Choroid plexus epithelial cell (primary cell): ENCODE measurements around the gene INTS15.
"Not testable (repeated sequence)": the region's sequence is repeated elsewhere in the genome, so short reads cannot be mapped to it uniquely, and the experiment has no call there.

Experiments
- DNase-seq: peaks from one replicate; pipeline ENCODE4 v3.0.0-alpha.2; 2010; ENCODE audit warnings: low read depth
- H3K4me3 ChIP-seq: 2 replicates; pipeline ENCODE4 v1.5.1; 2011; ENCODE audit warnings: low read depth, mild to moderate bottlenecking, control low read depth, low read length, moderate library complexity
- CTCF ChIP-seq: conservative IDR thresholded peaks from 2 replicates; pipeline ENCODE4 v1.5.1; 2011; ENCODE audit warnings: low read depth, mild to moderate bottlenecking, control low read depth, inconsistent platforms, low read length, moderate library complexity

Gene INTS15

GRCh38 chr7:6630007-6630849 is 40.4 kb downstream of the INTS15 start:
- no peak overlapping the region for H3K4me3 ChIP-seq
- DNase-seq, result no peak
- no peak for TF ChIP-seq CTCF

- H3K4me3 ChIP-seq, result no peak overlapping the region
Measured at GRCh38 chr7:6631605-6632004, 41.8 kb downstream of the INTS15 start.

GRCh38 chr7:6634021-6634420 is 44.2 kb downstream of the INTS15 start:
- DNase-seq, result no peak
- no peak for TF ChIP-seq CTCF

More at GRCh38 chr7:6631605-6632004, 41.8 kb downstream of the INTS15 start:
- no peak for TF ChIP-seq CTCF
- no peak for DNase-seq

GRCh38 chr7:6634971-6635370 is 45.1 kb downstream of the INTS15 start:
- not testable (repeated sequence) for H3K4me3 ChIP-seq, DNase-seq

More at GRCh38 chr7:6634021-6634420, 44.2 kb downstream of the INTS15 start:
- no peak overlapping the region for H3K4me3 ChIP-seq

GRCh38 chr7:6636741-6637543 is 47.1 kb downstream of the INTS15 start, which contains the start of gene ZNF316:
ZNF316 (plus strand) TSS chr7:6637318; CDS start chr7:6642410, 5,092 bp downstream.
- peak; percentile 50 for DNase-seq
- TF ChIP-seq CTCF, result no peak

GRCh38 chr7:6637544-6638229 is 47.9 kb downstream of the INTS15 start:
- peak overlapping the region; percentile 74 for H3K4me3 ChIP-seq
- peak; percentile 14 for DNase-seq
- peak; percentile 40 for TF ChIP-seq CTCF

More at GRCh38 chr7:6636741-6637543, 47.1 kb downstream of the INTS15 start, which contains the start of gene ZNF316:
- H3K4me3 ChIP-seq, result peak within 1 kb of the TSS; percentile 74

GRCh38 chr7:6639032-6639431 is 49.2 kb downstream of the INTS15 start:
- DNase-seq, result no peak
- TF ChIP-seq CTCF, result no peak
- H3K4me3 ChIP-seq, result no peak overlapping the region
